SK-N-SH (cell line): ENCODE measurements around the gene YWHAH. TPM values are rescaled to one million over a fixed set of nuclear protein-coding genes. Genes with fewer than 3 reads are reported as not detected.

Experiments used
- CTCF ChIA-PET: fragments of 300-600, 350-600 bp; formaldehyde crosslinking; extraction: SDS; loops from one replicate; lab custom pipeline; 2021; lab: Yijun Ruan, JAX
- POLR2A ChIA-PET: fragments of 350-600 bp; sonication (Branson Sonifier 250); formaldehyde crosslinking; extraction: SDS; loops from one replicate; lab custom pipeline; 2020; ENCODE audit warnings: antibody characterized with exemption, inconsistent platforms; lab: Yijun Ruan, JAX
- DNase-seq: peaks from one replicate; pipeline ENCODE4 v3.0.0; 2012
- H2AFZ ChIP-seq: fragments of 200-600 bp; sonication (generic); 2 replicates; pipeline ENCODE4 v1.8.1; 2016; ENCODE audit warnings: antibody characterized with exemption, mild to moderate bottlenecking, low read depth
- H3F3A ChIP-seq: fragments of 200-600 bp; sonication (generic); replicated peaks from 2 replicates; pipeline ENCODE3; 2016; ENCODE audit warnings: antibody characterized with exemption, mild to moderate bottlenecking; ENCODE audit not compliant: insufficient read depth
- H3K27ac ChIP-seq, 2 experiments: fragments of 200-500 bp in 1 of 2; fragments of 200-600 bp in 1 of 2; sonication (Bioruptor generic) in 1 of 2; sonication (generic), shearing (Covaris generic) in 1 of 2; 2 replicates each; pipeline versions ENCODE4 v1.5.1 to v1.6.1; 2014 to 2016; ENCODE audit warnings: low read depth in 2 of 2, inconsistent platforms in 1 of 2, low read length in 1 of 2, mild to moderate bottlenecking in 1 of 2, mixed read lengths in 1 of 2
- H3K27me3 ChIP-seq: fragments of 200-600 bp; sonication (generic), shearing (Covaris generic); 2 replicates; pipeline ENCODE4 v1.6.1; 2016; ENCODE audit warnings: mixed run types; ENCODE audit not compliant: insufficient read depth
- H3K36me3 ChIP-seq, 2 experiments: fragments of 200-500 bp in 1 of 2; fragments of 200-600 bp in 1 of 2; sonication (Bioruptor generic) in 1 of 2; sonication (generic) in 1 of 2; replicated peaks in 1 of 2; 2 replicates each; pipeline versions ENCODE3 to v1.5.1; 2014 to 2016; ENCODE audit warnings: low read length in 1 of 2, mild to moderate bottlenecking in 1 of 2; ENCODE audit not compliant: insufficient read depth in 2 of 2, control insufficient read depth in 1 of 2
- H3K4me1 ChIP-seq, 2 experiments: fragments of 200-500 bp in 1 of 2; fragments of 200-600 bp in 1 of 2; sonication (Bioruptor generic) in 1 of 2; sonication (generic), shearing (Covaris generic) in 1 of 2; 2 replicates each; pipeline versions ENCODE4 v1.5.1 to v1.6.1; 2014 to 2016; ENCODE audit warnings: low read depth in 1 of 2, low read length in 1 of 2, mixed run types in 1 of 2; ENCODE audit not compliant: insufficient read depth in 2 of 2, control insufficient read depth in 1 of 2
- H3K4me2 ChIP-seq: fragments of 200-600 bp; sonication (generic), shearing (Covaris generic); 2 replicates; pipeline ENCODE4 v1.6.1; 2017; ENCODE audit warnings: mixed run types
- H3K4me3 ChIP-seq, 2 experiments: fragments of 200-500 bp in 1 of 2; fragments of 200-600 bp in 1 of 2; sonication (Bioruptor generic) in 1 of 2; sonication (generic), shearing (Covaris generic) in 1 of 2; 2 replicates each; pipeline versions ENCODE4 v1.5.1 to v1.8.1; 2014 to 2016; ENCODE audit warnings: low read depth in 2 of 2, inconsistent platforms in 1 of 2, low read length in 1 of 2, mild to moderate bottlenecking in 1 of 2, mixed read lengths in 1 of 2, moderate library complexity in 1 of 2
- H3K79me2 ChIP-seq: fragments of 200-600 bp; sonication (generic); 2 replicates; pipeline ENCODE4 v1.8.1; 2017; ENCODE audit warnings: mild to moderate bottlenecking; ENCODE audit not compliant: insufficient read depth
- H3K9ac ChIP-seq: fragments of 200-600 bp; sonication (generic); 2 replicates; pipeline ENCODE4 v1.6.1; 2017; ENCODE audit warnings: mixed run types
- H3K9me2 ChIP-seq: fragments of 200-600 bp; sonication (generic); 2 replicates; pipeline ENCODE4 v1.6.1; 2017; ENCODE audit warnings: mixed run types
- H3K9me3 ChIP-seq: fragments of 200-600 bp; sonication (generic); 2 replicates; pipeline ENCODE4 v1.6.1; 2017; ENCODE audit warnings: mixed run types, mild to moderate bottlenecking, moderate library complexity
- H4K20me1 ChIP-seq: fragments of 200-600 bp; sonication (generic); 2 replicates; pipeline ENCODE4 v1.6.1; 2017; ENCODE audit warnings: mild to moderate bottlenecking, mixed run types; ENCODE audit not compliant: insufficient read depth
- CHD2 ChIP-seq: fragments of 150-350 bp; IDR thresholded peaks from 2 replicates; pipeline ENCODE4 v1.6.1; 2018; ENCODE audit warnings: low read length; ENCODE audit not compliant: partially characterized antibody
- FOXJ3 ChIP-seq: sonication (generic); formaldehyde crosslinking; IDR thresholded peaks from 2 replicates; pipeline ENCODE4 v1.5.1; 2020; ENCODE audit warnings: mild to moderate bottlenecking, missing genetic modification reagents
- IRF3 ChIP-seq: fragments of 150-350 bp; IDR thresholded peaks from 2 replicates; pipeline ENCODE4 v1.6.1; 2016; ENCODE audit warnings: mild to moderate bottlenecking, low read depth, low read length
- MEF2A ChIP-seq: IDR thresholded peaks from 2 replicates; pipeline ENCODE4 v1.4.0; 2012; ENCODE audit warnings: low read depth, borderline replicate concordance
- MXI1 ChIP-seq: IDR thresholded peaks from 2 replicates; pipeline ENCODE4 v1.6.1; 2012; ENCODE audit warnings: mild to moderate bottlenecking, low read depth, low read length, improper control_type of control experiment
- NFIC ChIP-seq: IDR thresholded peaks from 2 replicates; pipeline ENCODE4 v1.4.0; 2012; ENCODE audit warnings: borderline replicate concordance
- NRF1 ChIP-seq: IDR thresholded peaks from 2 replicates; pipeline ENCODE4 v1.6.1; 2012; ENCODE audit warnings: low read depth, mild to moderate bottlenecking, low read length
- PBX3 ChIP-seq: IDR thresholded peaks from 2 replicates; pipeline ENCODE4; 2012
- POLR2AphosphoS5 ChIP-seq: IDR thresholded peaks from 2 replicates; pipeline ENCODE4 v1.6.1; 2012; ENCODE audit warnings: low read depth, low read length
- RAD21 ChIP-seq: IDR thresholded peaks from 2 replicates; pipeline ENCODE4 v1.6.1; 2012; ENCODE audit warnings: mild to moderate bottlenecking, low read length
- RCOR1 ChIP-seq: fragments of 150-350 bp; IDR thresholded peaks from 2 replicates; pipeline ENCODE4 v1.6.1; 2017; ENCODE audit warnings: antibody characterized with exemption, low read length
- REST ChIP-seq: IDR thresholded peaks from 2 replicates; pipeline ENCODE4 v1.6.1; 2012; ENCODE audit warnings: mild to moderate bottlenecking, low read depth, low read length, moderate library complexity
- SMC3 ChIP-seq: IDR thresholded peaks from 2 replicates; pipeline ENCODE4 v1.6.1; 2012; ENCODE audit warnings: low read depth, low read length, improper control_type of control experiment
- TAF1 ChIP-seq: IDR thresholded peaks from 2 replicates; pipeline ENCODE4 v1.6.1; 2012; ENCODE audit warnings: low read depth, mild to moderate bottlenecking, low read length, moderate library complexity, borderline replicate concordance
- TEAD4 ChIP-seq: IDR thresholded peaks from 2 replicates; pipeline ENCODE4 v1.4.0; 2012; ENCODE audit warnings: mild to moderate bottlenecking, borderline replicate concordance; ENCODE audit not compliant: insufficient read depth
- USF2 ChIP-seq: fragments of 150-350 bp; IDR thresholded peaks from 2 replicates; pipeline ENCODE4 v1.6.1; 2017; ENCODE audit warnings: antibody characterized with exemption, low read length, low read depth, borderline replicate concordance
- ZBTB33 ChIP-seq: IDR thresholded peaks from 2 replicates; pipeline ENCODE4 v1.4.0; 2012; ENCODE audit warnings: low read depth, borderline replicate concordance
- WGBS: methylation state at CpG from one replicate; pipeline ENCODE4 v1.1.6; 2017; ENCODE audit warnings: low lambda C conversion rate; 5-methylcytosine and 5-hydroxymethylcytosine counted together
- polyA plus RNA-seq, 3 experiments: library from polyadenylated mRNA; depleted of rRNA; stranded (reverse); fragments of >200 nt; gene quantifications; 2 replicates each; pipeline ENCODE4 v1.2.3, GENCODE V29; 2012

Gene YWHAH
- polyA plus RNA-seq, 1 of the 3 experiments (the other 2 are of a cell fraction), result 102 TPM

- Histone ChIP-seq H3K79me2 (no peaks in the 10 kb centered on the region), H3K27me3 (no peaks in the 10 kb centered on the region), H3K9ac (no peak overlapping the region), H3K4me3 (no peak overlapping the region), H3K9me3 (no peaks in the 10 kb centered on the region), H3F3A (no peaks in the 10 kb centered on the region), H4K20me1 (no peaks in the 10 kb centered on the region), H3K9me2 (no peaks in the 10 kb centered on the region), H3K36me3 (peaks cover 9 to 10% of the 10 kb centered on the region in 2 experiments), H2AFZ (no peak overlapping the region), H3K4me1 (peaks cover 0 to 9% of the 10 kb centered on the region in 2 experiments; a peak in 1 of 4 replicates), H3K27ac (no peak overlapping the region), H3K4me2 (no peak overlapping the region)
- ChIA-PET POLR2A (interaction anchor here (0.6 kb wide), 1 partner anchor 8 kb away, joined by 3 read pairs; no protein-coding TSS in a partner anchor), CTCF (interaction anchor here (1.3 kb wide), 1 partner anchor 69 kb away, joined by 3 read pairs; no protein-coding TSS in a partner anchor)
- 91% methylated on average over 6 of the region's 6 CpGs for WGBS
- no peak for DNase-seq
- no peak for TF ChIP-seq CHD2
- no peak for TF ChIP-seq NRF1
Observed at GRCh38 chr22:31901388-31902137, 42.8 kb upstream of the YWHAH start.

- no peaks in the 10 kb centered on the region for H3K9me3 ChIP-seq
- peaks cover 10 to 16% of the 10 kb centered on the region in 2 experiments for H3K36me3 ChIP-seq
- no peak overlapping the region for H3K9ac ChIP-seq
- CTCF ChIA-PET, result no interaction called here
- no peaks in the 10 kb centered on the region for H4K20me1 ChIP-seq
- H3K4me1 ChIP-seq, result no peaks in the 10 kb centered on the region
- H3K27me3 ChIP-seq, result no peaks in the 10 kb centered on the region
- H2AFZ ChIP-seq, result no peak overlapping the region
- no peaks in the 10 kb centered on the region for H3K9me2 ChIP-seq
- H3K4me2 ChIP-seq, result no peak overlapping the region
- no peaks in the 10 kb centered on the region for H3K79me2 ChIP-seq
- H3K4me3 ChIP-seq, result no peak overlapping the region
- H3K27ac ChIP-seq, result no peak overlapping the region
- no peaks in the 10 kb centered on the region for H3F3A ChIP-seq
- WGBS, result 96% methylated on average over 3 of the region's 3 CpGs
- no peak for DNase-seq
- POLR2A ChIA-PET, result interaction anchor here (1.9 kb wide), 1 partner anchor 15 kb away, joined by 4 read pairs; no protein-coding TSS in a partner anchor
- TF ChIP-seq RCOR1 (no peak), PBX3 (no peak), CHD2 (no peak), TAF1 (no peak), MEF2A (no peak), TEAD4 (no peak), ZBTB33 (no peak), MXI1 (no peak), POLR2AphosphoS5 (no peak), SMC3 (no peak), FOXJ3 (no peak), NFIC (no peak), USF2 (no peak), REST (no peak), IRF3 (no peak), RAD21 (no peak)
Observed at GRCh38 chr22:31904651-31905050, 39.7 kb upstream of the YWHAH start.
